Testis (tissue), 3 donors: ENCODE data around the gene EMILIN2. TPM values are rescaled to one million over a fixed set of nuclear protein-coding genes. Genes with fewer than 3 reads are reported as not detected.

Experiments
- DNase-seq: peaks from one replicate; pipeline ENCODE4 v3.0.0-alpha.2; 2019
- H3K27ac ChIP-seq, 2 donors: fragments of 200-600 bp; sonication (generic); one replicate each; pipeline ENCODE4 v1.5.1; 2019
- H3K27me3 ChIP-seq: fragments of 200-600 bp; sonication (generic); one replicate; pipeline ENCODE4 v1.5.1; 2019
- H3K36me3 ChIP-seq: fragments of 200-600 bp; sonication (generic); one replicate; pipeline ENCODE4 v1.5.1; 2017; ENCODE audit warnings: low read depth; ENCODE audit errors: missing control alignments
- H3K4me1 ChIP-seq: fragments of 200-600 bp; sonication (generic); one replicate; pipeline ENCODE4 v1.5.1; 2019
- H3K4me3 ChIP-seq, 2 donors: fragments of 200-600 bp; sonication (generic); one replicate each; pipeline ENCODE4 v1.5.1; 2017 to 2019
- H3K9me3 ChIP-seq: fragments of 200-600 bp; sonication (generic); one replicate; pipeline ENCODE4 v1.5.1; 2017
- POLR2A ChIP-seq: fragments of 450-650 bp; IDR thresholded peaks from one replicate; pipeline ENCODE4 v1.6.1; 2017; ENCODE audit warnings: antibody characterized with exemption, mild to moderate bottlenecking, moderate library complexity
- whole genome bisulfite sequencing, 2 donors: methylation state at CpG; one replicate each; pipeline ENCODE4 v1.1.5; 2018; 5-methylcytosine and 5-hydroxymethylcytosine counted together
- intact Hi-C: fragments of 100-400 bp; cut with DNase I; formaldehyde crosslinking; loops from one replicate; pipeline ENCODE4 v1.15.1; 2023; ENCODE audit warnings: low total_unique reads
- polyA plus RNA-seq: library from polyadenylated mRNA; stranded (reverse); fragments of 350-450 nt; fragmentation: Illumina TruSeq; extraction: RNeasy Lipid Tissue Mini Kit (QIAGEN cat#74804); gene quantifications from one replicate; pipeline ENCODE4 v1.2.3, GENCODE V29; 2014; ENCODE audit warnings: low read depth, low replicate concordance; ENCODE audit not compliant: insufficient read depth
- total RNA-seq, 2 donors: library from RNA; depleted of rRNA; stranded (reverse); fragments of >200 nt; gene quantifications; one replicate each; pipeline ENCODE4 v1.2.3, GENCODE V29; 2016
- TF ChIP-seq, protein P1 (sequence below), 3 experiments: fragments of 450-650 bp in 2 of 3; fragments of 200-600 bp in 1 of 3; sonication (generic) in 1 of 3; IDR thresholded peaks; one replicate each; pipeline ENCODE4 v1.5.1; 2016 to 2019; ENCODE audit warnings: antibody characterized with exemption in 3 of 3, mild to moderate bottlenecking in 2 of 3, moderate library complexity in 1 of 3

Gene EMILIN2
- total and polyA plus RNA-seq, 3 donors from 2014 or later = 21.4 to 34.1 (median 26.4) TPM

DNA sequence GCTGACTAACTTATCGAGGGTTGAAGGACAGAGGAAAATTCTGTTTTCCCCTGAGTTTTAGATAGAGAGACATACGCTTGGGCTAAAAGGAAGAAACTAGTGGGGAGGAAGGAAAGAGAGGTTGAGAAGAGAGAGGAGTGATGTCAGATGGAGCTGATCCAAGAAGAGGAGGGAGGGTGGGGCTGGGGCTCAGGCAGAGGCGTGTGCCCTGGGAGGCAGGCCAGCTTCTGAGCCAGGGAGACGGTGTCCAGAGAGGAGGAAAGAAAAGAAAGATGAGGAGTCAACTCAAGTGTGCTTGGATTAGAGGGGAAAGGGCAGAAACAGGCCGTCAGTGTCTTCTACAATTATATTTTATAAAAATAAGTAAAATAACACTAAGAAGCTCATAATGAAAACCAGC is 56.2 kb downstream of the EMILIN2 start:
- peak; percentile 75 for DNase-seq
- intact Hi-C loops = no loop called here
- Histone ChIP-seq H3K9me3 (no peaks in the 10 kb centered on the region), H3K4me1 (peaks cover 23% of the 10 kb centered on the region), H3K4me3 (no peak overlapping the region), H3K27ac (peak overlapping the region; percentile 41 to 70), H3K27me3 (no peaks in the 10 kb centered on the region), H3K36me3 (no peaks in the 10 kb centered on the region)
- WGBS, 2 donors = 26 to 39% methylated on average over 5 of the region's 5 CpGs
- no peak for TF ChIP-seq POLR2A
- TF ChIP-seq, protein P1, sequence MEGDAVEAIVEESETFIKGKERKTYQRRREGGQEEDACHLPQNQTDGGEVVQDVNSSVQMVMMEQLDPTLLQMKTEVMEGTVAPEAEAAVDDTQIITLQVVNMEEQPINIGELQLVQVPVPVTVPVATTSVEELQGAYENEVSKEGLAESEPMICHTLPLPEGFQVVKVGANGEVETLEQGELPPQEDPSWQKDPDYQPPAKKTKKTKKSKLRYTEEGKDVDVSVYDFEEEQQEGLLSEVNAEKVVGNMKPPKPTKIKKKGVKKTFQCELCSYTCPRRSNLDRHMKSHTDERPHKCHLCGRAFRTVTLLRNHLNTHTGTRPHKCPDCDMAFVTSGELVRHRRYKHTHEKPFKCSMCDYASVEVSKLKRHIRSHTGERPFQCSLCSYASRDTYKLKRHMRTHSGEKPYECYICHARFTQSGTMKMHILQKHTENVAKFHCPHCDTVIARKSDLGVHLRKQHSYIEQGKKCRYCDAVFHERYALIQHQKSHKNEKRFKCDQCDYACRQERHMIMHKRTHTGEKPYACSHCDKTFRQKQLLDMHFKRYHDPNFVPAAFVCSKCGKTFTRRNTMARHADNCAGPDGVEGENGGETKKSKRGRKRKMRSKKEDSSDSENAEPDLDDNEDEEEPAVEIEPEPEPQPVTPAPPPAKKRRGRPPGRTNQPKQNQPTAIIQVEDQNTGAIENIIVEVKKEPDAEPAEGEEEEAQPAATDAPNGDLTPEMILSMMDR (IDR thresholded peaks at IDR 0.05) = no peak

DNA sequence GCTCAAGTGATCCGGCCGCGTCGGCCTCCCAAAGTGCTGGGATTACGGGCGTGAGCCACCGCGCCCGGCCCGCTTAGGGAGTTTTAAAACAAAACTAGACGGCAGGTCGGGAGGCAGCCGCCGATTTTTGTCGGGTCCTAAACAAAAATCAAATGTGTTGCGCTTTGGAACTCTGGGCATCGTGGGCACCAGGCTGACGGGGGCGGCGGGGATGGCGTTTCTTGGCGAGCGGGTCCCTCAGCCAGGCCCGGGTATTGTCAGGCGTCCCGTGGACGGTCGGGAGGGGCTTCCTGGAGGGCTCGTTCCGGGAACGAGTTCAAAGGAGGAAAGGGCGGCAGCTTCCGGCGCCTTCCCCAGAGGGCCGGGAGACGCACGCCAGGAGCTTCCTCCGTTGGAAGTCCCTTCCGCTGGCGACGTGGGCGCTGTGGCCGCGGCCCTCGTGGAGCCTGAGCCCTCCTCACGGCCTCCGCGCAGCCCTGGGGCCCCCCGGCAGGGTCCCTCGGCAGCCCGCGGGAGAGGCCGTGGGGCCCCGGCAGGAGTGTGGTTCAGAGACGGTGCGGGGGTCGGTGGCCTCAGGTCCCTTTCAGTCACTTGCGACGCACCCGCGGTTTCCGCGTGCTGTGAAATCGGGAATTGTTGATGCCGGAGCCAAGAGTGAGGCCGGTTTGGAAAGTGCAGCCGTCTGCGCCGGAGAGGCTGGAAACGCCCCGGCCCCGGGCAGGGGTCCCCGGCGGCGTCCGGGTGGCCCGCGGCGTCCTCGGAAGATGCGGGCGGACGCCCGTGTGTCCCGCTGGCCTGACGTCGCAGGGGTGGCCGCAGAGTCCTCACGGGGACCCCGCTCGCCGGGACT is 59.3 kb downstream of the EMILIN2 start:
- Histone ChIP-seq H3K4me3 (peak overlapping the region; percentile 61 to 82), H3K27me3 (no peaks in the 10 kb centered on the region), H3K27ac (peak overlapping the region; percentile 7 to 71), H3K9me3 (no peaks in the 10 kb centered on the region), H3K36me3 (no peaks in the 10 kb centered on the region), H3K4me1 (peaks cover 19% of the 10 kb centered on the region)
- WGBS, 2 donors = 13 to 19% methylated on average over 16 to 58 of the region's 92 CpGs
- TF ChIP-seq, protein P1 (IDR thresholded peaks at IDR 0.05) = no peak
- TF ChIP-seq POLR2A = no peak
- intact Hi-C loops = no loop called here
- DNase-seq = peak; percentile 82

DNA sequence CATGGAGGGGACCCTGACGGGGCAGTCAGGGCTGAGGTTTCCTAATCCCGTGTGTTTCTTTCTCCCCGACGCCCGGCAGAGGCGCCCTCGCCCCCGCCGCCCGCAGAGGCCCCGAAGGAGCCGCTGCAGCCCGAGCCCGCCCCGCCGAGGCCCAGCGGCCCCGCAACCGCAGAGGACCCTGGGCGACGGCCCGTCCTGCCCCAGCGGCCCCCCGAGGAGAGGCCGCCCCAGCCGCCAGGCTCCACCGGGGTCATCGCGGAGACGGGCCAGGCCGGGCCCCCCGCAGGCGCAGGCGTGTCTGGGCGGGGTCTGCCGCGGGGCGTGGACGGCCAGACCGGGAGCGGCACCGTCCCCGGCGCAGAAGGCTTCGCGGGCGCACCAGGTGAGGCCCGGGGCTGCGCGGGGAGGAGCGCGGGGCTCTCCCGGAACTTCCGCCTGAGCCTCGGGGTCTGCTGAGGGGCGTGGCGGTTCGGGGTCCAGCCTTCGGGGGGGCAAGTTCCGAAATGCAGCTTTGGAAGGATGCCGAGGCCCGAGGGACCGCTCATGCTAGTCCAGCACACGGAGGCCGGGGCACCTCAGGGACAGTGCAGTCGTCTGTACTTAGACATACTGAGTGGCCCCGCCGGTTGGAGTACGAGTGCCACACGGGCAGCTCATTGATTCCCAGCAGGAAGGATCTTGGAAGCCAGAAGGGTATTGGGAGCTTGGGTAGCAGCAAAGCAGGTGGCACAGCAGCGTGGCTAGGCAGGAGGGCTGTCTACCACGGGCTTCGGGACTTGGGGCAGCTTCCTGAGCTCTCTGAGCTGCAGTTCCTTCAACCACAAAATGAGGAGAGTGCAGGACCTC is 60.1 kb downstream of the EMILIN2 start:
- no peaks in the 10 kb centered on the region for H3K9me3 ChIP-seq
- peaks cover 19% of the 10 kb centered on the region for H3K4me1 ChIP-seq
- no peaks in the 10 kb centered on the region for H3K36me3 ChIP-seq
- peak overlapping the region; percentile 7 to 71 for H3K27ac ChIP-seq
- intact Hi-C loops = no loop called here
- peak; percentile 42 for DNase-seq
- H3K27me3 ChIP-seq = no peaks in the 10 kb centered on the region
- WGBS, 2 donors = 3% methylated on average over 68 of the region's 73 CpGs; no CpG with 5 or more reads in 1 of the 2 donors
- no peak for TF ChIP-seq POLR2A
- TF ChIP-seq, protein P1 (IDR thresholded peaks at IDR 0.05) = no peak
- H3K4me3 ChIP-seq = peak overlapping the region; percentile 61 to 82

DNA sequence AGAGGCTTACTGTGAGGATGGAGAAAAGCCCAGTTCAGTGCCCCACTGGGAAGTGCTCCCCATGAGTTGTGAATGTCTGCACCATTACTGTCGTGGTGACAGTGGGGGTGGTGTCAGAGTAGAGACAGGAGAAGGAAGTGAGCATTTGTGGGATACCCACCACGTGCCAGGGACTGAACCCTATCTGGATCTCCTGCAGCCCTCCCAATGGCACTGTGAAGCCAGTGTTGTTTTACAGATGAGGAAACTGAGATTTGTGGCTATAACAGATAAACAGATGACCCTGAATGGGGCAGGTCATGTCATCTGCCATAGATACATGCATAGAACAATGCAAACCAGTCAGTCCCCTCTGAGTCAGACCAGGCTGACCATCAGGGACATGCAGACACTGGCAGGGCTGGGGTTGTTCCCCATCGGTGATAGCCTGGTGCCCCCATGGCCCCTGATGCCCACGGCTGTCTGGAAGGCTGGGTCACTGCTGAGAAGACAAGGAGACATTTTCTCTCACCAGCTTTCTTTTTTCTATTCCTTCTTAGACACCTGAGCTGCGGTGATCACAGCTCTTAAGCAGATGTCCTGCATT is 60.8 kb downstream of the EMILIN2 start:
- intact Hi-C loops = no loop called here
- H3K27me3 ChIP-seq = no peaks in the 10 kb centered on the region
- TF ChIP-seq, protein P1 (IDR thresholded peaks at IDR 0.05) = no peak
- TF ChIP-seq POLR2A = no peak
- peaks cover 15% of the 10 kb centered on the region for H3K4me1 ChIP-seq
- H3K4me3 ChIP-seq = no peak overlapping the region
- H3K9me3 ChIP-seq = no peaks in the 10 kb centered on the region
- peak overlapping the region in 1 of 2 donors; percentile 71 for H3K27ac ChIP-seq
- DNase-seq = peak; percentile 18
- WGBS, 2 donors = 68 to 72% methylated on average over 4 to 5 of the region's 5 CpGs
- no peaks in the 10 kb centered on the region for H3K36me3 ChIP-seq
